Measurements from ENCODE around the gene SAMD4A.

- TF ChIP-seq SUZ12 (IDR thresholded peaks at IDR 0.05; ENCODE audit: extremely low read depth, insufficient read depth, insufficient read length) = no peak
- TF ChIP-seq YY1 (IDR thresholded peaks at IDR 0.05; ENCODE audit: insufficient read depth, insufficient read length) = no peak
These were observed 241.0 kb downstream of the SAMD4A start for GRCh38 chr14:54807881-54808280.
